ENCODE results near the gene SCN8A. TPM values are rescaled to one million over a fixed set of nuclear protein-coding genes. Genes with fewer than 3 reads are reported as not detected.

Gene SCN8A
- polyA plus RNA-seq, 2 of the 4 experiments (the other 2 are of a cell fraction) = 1.8 to 4.8 TPM

GRCh38 chr12:51621156-51621922 is 30.3 kb downstream of the SCN8A start:
- H3K27ac ChIP-seq = no peak overlapping the region
- ChIA-PET POLR2A (no interaction called here), CTCF (interaction anchor here (0.6 kb wide), 1 partner anchor 182 kb away, joined by 4 read pairs; no protein-coding TSS in a partner anchor)
- peaks cover 11% of the 10 kb centered on the region; the same call in 2 of the 3 replicates for H3K4me1 ChIP-seq
- TF ChIP-seq CTCF (IDR thresholded peaks at IDR 0.05) = no peak
- TF ChIP-seq ZFP36 (IDR thresholded peaks at IDR 0.05; ENCODE audit: borderline replicate concordance, partially characterized antibody) = no peak
- TF ChIP-seq, protein P1, sequence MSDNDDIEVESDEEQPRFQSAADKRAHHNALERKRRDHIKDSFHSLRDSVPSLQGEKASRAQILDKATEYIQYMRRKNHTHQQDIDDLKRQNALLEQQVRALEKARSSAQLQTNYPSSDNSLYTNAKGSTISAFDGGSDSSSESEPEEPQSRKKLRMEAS (IDR thresholded peaks at IDR 0.05) = no peak
- TF ChIP-seq EHF (CRISPR knock-in tag; IDR thresholded peaks at IDR 0.05) = no peak
- no peak for TF ChIP-seq SMC3 (IDR thresholded peaks at IDR 0.05)
- TF ChIP-seq ATOH8 (CRISPR knock-in tag; IDR thresholded peaks at IDR 0.05; ENCODE audit: low read depth) = no peak
- no peak overlapping the region for H3K4me3 ChIP-seq
- 75% methylated on average over 7 of the region's 7 CpGs for WGBS (ENCODE audit: missing lambda C conversion rate)
- FAIRE-seq (no peak), ATAC-seq (peak in 1 of 2 experiments; percentile 47; a peak in 2 of 6 replicates), DNase-seq (ENCODE audit: low read depth in 1 of 2, low spot score in 1 of 2) (no peak)
- H3K9me3 ChIP-seq = no peaks in the 10 kb centered on the region; the same call in 2 of the 3 replicates
- H3K4me2 ChIP-seq = no peak overlapping the region

GRCh38 chr12:51622564-51622963 is 31.5 kb downstream of the SCN8A start:
- 42% methylated on average over 1 of the region's 1 CpG for WGBS (ENCODE audit: missing lambda C conversion rate)
- H3K4me2 ChIP-seq = peak overlapping the region; percentile 37; the same call in 2 of the 3 replicates
- POLR2A ChIA-PET = no interaction called here

GRCh38 chr12:51625370-51625769 is 34.3 kb downstream of the SCN8A start:
- 63% methylated on average over 4 of the region's 4 CpGs for WGBS (ENCODE audit: missing lambda C conversion rate)
- Histone ChIP-seq H3K4me2 (no peak overlapping the region), H3K9me3 (no peaks in the 10 kb centered on the region), H3K4me1 (peaks cover 11% of the 10 kb centered on the region; the same call in 2 of the 3 replicates), H3K4me3 (no peak overlapping the region), H3K27ac (no peak overlapping the region)
- DNase-seq (ENCODE audit: low read depth in 1 of 2, low spot score in 1 of 2) (no peak), FAIRE-seq (no peak), ATAC-seq (no peak)
- POLR2A ChIA-PET = no interaction called here
- CTCF ChIA-PET = interaction anchor here (1.3 kb wide), 1 partner anchor 204 kb away, joined by 4 read pairs; no protein-coding TSS in a partner anchor
- TF ChIP-seq ATOH8 (CRISPR knock-in tag; IDR thresholded peaks at IDR 0.05; ENCODE audit: low read depth) (no peak), EHF (CRISPR knock-in tag; IDR thresholded peaks at IDR 0.05) (no peak), CBX8 (IDR thresholded peaks at IDR 0.05) (no peak), CHD4 (IDR thresholded peaks at IDR 0.05; ENCODE audit: borderline replicate concordance) (no peak), GATA3 (IDR thresholded peaks at IDR 0.05; ENCODE audit: borderline replicate concordance) (no peak), FOXS1 (CRISPR knock-in tag; IDR thresholded peaks at IDR 0.05) (no peak), POLR2A (IDR thresholded peaks at IDR 0.05; ENCODE audit: low read length) (no peak), MAZ (IDR thresholded peaks at IDR 0.05; ENCODE audit: borderline replicate concordance, low read depth, low read length) (no peak), POLR2AphosphoS2 (conservative IDR thresholded peaks at IDR 0.05; ENCODE audit: low read length) (no peak), TP53 (CRISPR knock-in tag; IDR thresholded peaks at IDR 0.05) (no peak), TFCP2L1 (CRISPR knock-in tag; IDR thresholded peaks at IDR 0.05) (no peak)
- TF ChIP-seq, protein P2, sequence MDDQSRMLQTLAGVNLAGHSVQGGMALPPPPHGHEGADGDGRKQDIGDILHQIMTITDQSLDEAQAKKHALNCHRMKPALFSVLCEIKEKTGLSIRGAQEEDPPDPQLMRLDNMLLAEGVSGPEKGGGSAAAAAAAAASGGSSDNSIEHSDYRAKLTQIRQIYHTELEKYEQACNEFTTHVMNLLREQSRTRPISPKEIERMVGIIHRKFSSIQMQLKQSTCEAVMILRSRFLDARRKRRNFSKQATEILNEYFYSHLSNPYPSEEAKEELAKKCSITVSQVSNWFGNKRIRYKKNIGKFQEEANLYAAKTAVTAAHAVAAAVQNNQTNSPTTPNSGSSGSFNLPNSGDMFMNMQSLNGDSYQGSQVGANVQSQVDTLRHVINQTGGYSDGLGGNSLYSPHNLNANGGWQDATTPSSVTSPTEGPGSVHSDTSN (IDR thresholded peaks at IDR 0.05) = no peak
- TF ChIP-seq, protein P1 (IDR thresholded peaks at IDR 0.05) = no peak

More at GRCh38 chr12:51622564-51622963, 31.5 kb downstream of the SCN8A start:
- CTCF ChIA-PET = interaction anchor here (1.0 kb wide), 1 partner anchor 198 kb away, joined by 3 read pairs; no protein-coding TSS in a partner anchor
- no peak for ATAC-seq
- Histone ChIP-seq H3K9me3 (no peaks in the 10 kb centered on the region), H3K4me1 (peaks cover 11% of the 10 kb centered on the region; the same call in 2 of the 3 replicates), H3K4me3 (no peak overlapping the region), H3K27ac (no peak overlapping the region)
- FAIRE-seq = no peak
- TF ChIP-seq KDM5A (IDR thresholded peaks at IDR 0.05) (no peak), CHD2 (IDR thresholded peaks at IDR 0.05; ENCODE audit: low read length, partially characterized antibody) (no peak), RFX5 (IDR thresholded peaks at IDR 0.05) (no peak), EP300 (IDR thresholded peaks at IDR 0.05) (no peak), ESRRA (IDR thresholded peaks at IDR 0.05; ENCODE audit: borderline replicate concordance, low read length) (no peak), ZFP36 (IDR thresholded peaks at IDR 0.05; ENCODE audit: borderline replicate concordance, partially characterized antibody) (no peak), POLR2AphosphoS2 (conservative IDR thresholded peaks at IDR 0.05; ENCODE audit: low read length) (no peak), MYC (IDR thresholded peaks at IDR 0.05; ENCODE audit: borderline replicate concordance, low read length) (no peak), MAFK (IDR thresholded peaks at IDR 0.05; ENCODE audit: partially characterized antibody) (no peak), HOXB13 (CRISPR knock-in tag; IDR thresholded peaks at IDR 0.05; ENCODE audit: low read depth) (no peak), HOXA7 (CRISPR knock-in tag; IDR thresholded peaks at IDR 0.05) (no peak), MAZ (IDR thresholded peaks at IDR 0.05; ENCODE audit: borderline replicate concordance, low read depth, low read length) (no peak), RARB (CRISPR knock-in tag; IDR thresholded peaks at IDR 0.05) (no peak), HOXB5 (CRISPR knock-in tag; IDR thresholded peaks at IDR 0.05) (no peak)
- TF ChIP-seq, protein P3, sequence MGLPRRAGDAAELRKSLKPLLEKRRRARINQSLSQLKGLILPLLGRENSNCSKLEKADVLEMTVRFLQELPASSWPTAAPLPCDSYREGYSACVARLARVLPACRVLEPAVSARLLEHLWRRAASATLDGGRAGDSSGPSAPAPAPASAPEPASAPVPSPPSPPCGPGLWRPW (IDR thresholded peaks at IDR 0.05) = no peak
- TF ChIP-seq, protein P2 (IDR thresholded peaks at IDR 0.05) = no peak
- TF ChIP-seq, protein P4, sequence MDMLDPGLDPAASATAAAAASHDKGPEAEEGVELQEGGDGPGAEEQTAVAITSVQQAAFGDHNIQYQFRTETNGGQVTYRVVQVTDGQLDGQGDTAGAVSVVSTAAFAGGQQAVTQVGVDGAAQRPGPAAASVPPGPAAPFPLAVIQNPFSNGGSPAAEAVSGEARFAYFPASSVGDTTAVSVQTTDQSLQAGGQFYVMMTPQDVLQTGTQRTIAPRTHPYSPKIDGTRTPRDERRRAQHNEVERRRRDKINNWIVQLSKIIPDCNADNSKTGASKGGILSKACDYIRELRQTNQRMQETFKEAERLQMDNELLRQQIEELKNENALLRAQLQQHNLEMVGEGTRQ (IDR thresholded peaks at IDR 0.05) = no peak
- DNase-seq (ENCODE audit: low read depth in 1 of 2, low spot score in 1 of 2) = no peak

Measured in A549 (cell line).